ENCODE measurements around the gene ANKRD29.

Gene ANKRD29

GRCh38 chr18:23552505-23552904 lies 110.2 kb downstream of the ANKRD29 start:
- TF ChIP-seq CTCF (IDR thresholded peaks at IDR 0.05; ENCODE audit: insufficient read depth, low read length, poor library complexity, severe bottlenecking), result no peak
- H3K36me3 ChIP-seq (ENCODE audit: control insufficient read depth, insufficient read depth, low read length), result peaks cover 30% of the 10 kb centered on the region

GRCh38 chr18:23551978-23552377 lies 110.7 kb downstream of the ANKRD29 start:
- no peaks in the 10 kb centered on the region for H3K27me3 ChIP-seq (replicated peaks; ENCODE audit: control insufficient read depth, insufficient read depth, low read length)
- no peak overlapping the region for H3K4me3 ChIP-seq (replicated peaks; ENCODE audit: low read depth, low read length)
- no peak for DNase-seq (ENCODE audit: extremely low read depth, insufficient read length)
- no peak for TF ChIP-seq CTCF (IDR thresholded peaks at IDR 0.05; ENCODE audit: insufficient read depth, low read length, poor library complexity, severe bottlenecking)
- peaks cover 29% of the 10 kb centered on the region for H3K36me3 ChIP-seq (ENCODE audit: control insufficient read depth, insufficient read depth, low read length)

More at GRCh38 chr18:23552505-23552904, 110.2 kb downstream of the ANKRD29 start:
- Histone ChIP-seq H3K4me3 (replicated peaks; ENCODE audit: low read depth, low read length) (no peak overlapping the region), H3K27me3 (replicated peaks; ENCODE audit: control insufficient read depth, insufficient read depth, low read length) (no peaks in the 10 kb centered on the region)
- no peak for DNase-seq (ENCODE audit: extremely low read depth, insufficient read length)

- DNase-seq (ENCODE audit: extremely low read depth, insufficient read length), result no peak
- Histone ChIP-seq H3K4me3 (replicated peaks; ENCODE audit: low read depth, low read length) (no peak overlapping the region), H3K27me3 (replicated peaks; ENCODE audit: control insufficient read depth, insufficient read depth, low read length) (no peaks in the 10 kb centered on the region), H3K36me3 (ENCODE audit: control insufficient read depth, insufficient read depth, low read length) (peaks cover 22% of the 10 kb centered on the region)
- TF ChIP-seq CTCF (IDR thresholded peaks at IDR 0.05; ENCODE audit: insufficient read depth, low read length, poor library complexity, severe bottlenecking), result no peak
Observed at GRCh38 chr18:23550898-23551297, 111.8 kb downstream of the ANKRD29 start.
